GOT3 (cell line): Measurements from ENCODE around the gene KRTAP9-3.
"Not testable (repeated sequence)": the region's sequence is repeated elsewhere in the genome, so short reads cannot be mapped to it uniquely, and the experiment has no call there.

Experiments used
- DNase-seq: peaks from one replicate; lab custom pipeline; 2025; ENCODE audit warnings: mixed read lengths; lab: John Stamatoyannopoulos, UW

KRTAP9-3 gene, protein sequence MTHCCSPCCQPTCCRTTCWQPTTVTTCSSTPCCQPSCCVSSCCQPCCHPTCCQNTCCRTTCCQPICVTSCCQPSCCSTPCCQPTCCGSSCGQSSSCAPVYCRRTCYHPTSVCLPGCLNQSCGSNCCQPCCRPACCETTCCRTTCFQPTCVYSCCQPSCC

DNA sequence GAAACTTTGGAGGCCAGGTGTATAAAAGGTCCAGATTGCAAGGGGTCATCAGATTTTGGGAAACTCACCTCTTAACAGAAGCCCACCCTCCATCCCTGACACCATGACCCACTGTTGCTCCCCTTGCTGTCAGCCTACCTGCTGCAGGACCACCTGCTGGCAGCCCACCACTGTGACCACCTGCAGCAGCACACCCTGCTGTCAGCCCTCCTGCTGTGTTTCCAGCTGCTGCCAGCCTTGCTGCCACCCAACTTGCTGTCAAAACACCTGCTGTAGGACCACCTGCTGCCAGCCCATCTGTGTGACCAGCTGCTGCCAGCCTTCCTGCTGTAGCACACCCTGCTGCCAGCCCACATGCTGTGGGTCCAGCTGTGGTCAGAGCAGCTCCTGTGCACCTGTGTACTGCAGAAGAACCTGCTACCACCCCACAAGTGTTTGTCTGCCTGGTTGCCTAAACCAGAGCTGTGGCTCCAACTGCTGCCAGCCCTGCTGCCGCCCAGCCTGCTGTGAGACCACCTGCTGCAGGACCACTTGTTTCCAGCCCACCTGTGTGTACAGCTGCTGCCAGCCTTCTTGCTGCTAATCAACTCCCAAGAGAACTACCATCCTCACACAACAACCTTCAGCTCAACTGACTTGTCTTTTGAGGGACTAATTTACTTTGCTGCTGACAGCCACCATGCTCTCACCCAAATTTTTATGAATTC, at the start of gene KRTAP9-3:
Gene KRTAP9-3, plus strand, starts transcription at position 51 of the 707 bp plus-strand sequence. Its CDS starts 53 bp downstream, at position 104.
- DNase-seq = not testable (repeated sequence)

- DNase-seq = no peak
These were observed 47.7 kb upstream of the KRTAP9-3 start, which contains the start of gene KRTAP4-1 for GRCh38 chr17:41184480-41184961. KRTAP4-1 (minus strand) TSS chr17:41184911; CDS start chr17:41184854, 57 bp downstream.

DNA sequence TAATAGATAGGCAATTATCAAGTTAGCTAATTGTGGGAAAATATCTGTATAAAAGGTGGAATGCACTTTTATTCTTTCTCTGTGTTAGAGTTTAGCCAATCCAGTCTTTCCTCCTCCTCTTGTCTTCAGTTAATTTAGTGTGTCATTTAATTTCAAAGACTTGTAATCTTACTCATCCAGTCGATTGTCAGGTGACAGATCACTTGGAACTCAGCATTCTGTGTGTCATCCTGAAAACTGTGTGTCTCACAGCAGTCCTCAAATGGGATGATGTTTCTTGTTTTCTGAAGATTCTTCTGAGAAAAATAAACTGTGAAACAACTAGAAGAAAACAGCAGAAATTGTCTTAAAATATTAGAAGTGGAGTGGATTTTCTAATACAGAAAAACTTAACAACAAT, 47.2 kb upstream of the KRTAP9-3 start:
- DNase-seq = no peak

GRCh38 chr17:41186872-41187271, 45.4 kb upstream of the KRTAP9-3 start:
- DNase-seq = no peak

DNA sequence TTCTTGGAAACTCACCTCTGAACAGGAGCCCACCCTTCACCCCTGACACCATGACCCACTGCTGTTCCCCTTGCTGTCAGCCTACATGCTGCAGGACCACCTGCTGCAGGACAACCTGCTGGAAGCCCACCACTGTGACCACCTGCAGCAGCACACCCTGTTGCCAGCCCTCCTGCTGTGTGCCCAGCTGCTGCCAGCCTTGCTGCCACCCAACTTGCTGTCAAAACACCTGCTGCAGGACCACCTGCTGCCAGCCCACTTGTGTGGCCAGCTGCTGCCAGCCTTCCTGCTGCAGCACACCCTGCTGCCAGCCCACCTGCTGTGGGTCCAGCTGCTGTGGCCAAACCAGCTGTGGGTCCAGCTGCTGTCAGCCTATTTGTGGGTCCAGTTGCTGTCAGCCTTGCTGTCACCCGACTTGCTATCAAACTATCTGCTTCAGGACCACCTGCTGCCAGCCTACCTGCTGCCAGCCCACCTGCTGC, 42.4 kb upstream of the KRTAP9-3 start, which contains the start of gene KRTAP9-1:
Gene KRTAP9-1, plus strand, starts transcription at position 51 of the 482 bp plus-strand sequence. Its CDS starts 0 bp downstream, at position 51.
- DNase-seq = not testable (repeated sequence)

DNA sequence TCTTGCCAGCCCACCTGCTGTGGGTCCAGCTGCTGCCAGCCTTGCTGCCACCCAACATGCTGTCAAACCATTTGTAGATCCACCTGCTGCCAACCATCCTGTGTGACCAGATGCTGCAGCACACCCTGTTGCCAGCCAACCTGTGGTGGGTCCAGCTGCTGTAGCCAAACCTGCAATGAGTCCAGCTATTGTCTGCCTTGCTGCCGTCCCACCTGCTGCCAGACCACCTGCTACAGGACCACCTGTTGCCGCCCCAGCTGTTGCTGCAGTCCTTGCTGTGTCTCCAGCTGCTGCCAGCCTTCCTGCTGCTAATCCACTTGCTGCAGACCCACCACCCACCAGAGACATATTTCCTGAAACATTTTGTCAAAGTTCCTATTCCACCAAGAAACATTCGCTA, 41.9 kb upstream of the KRTAP9-3 start:
- DNase-seq = no peak

DNA sequence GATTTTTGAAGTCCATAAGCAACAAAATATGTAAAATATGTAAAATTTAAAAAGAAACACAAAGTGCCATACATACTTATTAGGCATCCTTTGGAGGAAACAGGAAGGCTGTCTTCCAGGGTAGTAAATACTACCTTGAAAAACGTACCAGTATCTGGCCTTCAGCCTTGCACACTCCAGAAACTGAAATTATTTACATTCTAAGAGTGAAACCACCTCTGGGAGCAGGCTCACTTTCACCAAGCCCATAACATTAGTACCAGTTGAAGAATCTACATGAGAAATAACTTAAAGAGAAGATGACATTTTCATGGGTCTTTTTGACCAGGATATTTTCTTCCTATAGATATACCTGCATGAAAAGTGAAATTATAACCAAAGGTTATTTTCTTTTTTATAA, 36.2 kb upstream of the KRTAP9-3 start:
- no peak for DNase-seq

GRCh38 chr17:41199421-41200078, 32.7 kb upstream of the KRTAP9-3 start:
- DNase-seq = no peak

DNA sequence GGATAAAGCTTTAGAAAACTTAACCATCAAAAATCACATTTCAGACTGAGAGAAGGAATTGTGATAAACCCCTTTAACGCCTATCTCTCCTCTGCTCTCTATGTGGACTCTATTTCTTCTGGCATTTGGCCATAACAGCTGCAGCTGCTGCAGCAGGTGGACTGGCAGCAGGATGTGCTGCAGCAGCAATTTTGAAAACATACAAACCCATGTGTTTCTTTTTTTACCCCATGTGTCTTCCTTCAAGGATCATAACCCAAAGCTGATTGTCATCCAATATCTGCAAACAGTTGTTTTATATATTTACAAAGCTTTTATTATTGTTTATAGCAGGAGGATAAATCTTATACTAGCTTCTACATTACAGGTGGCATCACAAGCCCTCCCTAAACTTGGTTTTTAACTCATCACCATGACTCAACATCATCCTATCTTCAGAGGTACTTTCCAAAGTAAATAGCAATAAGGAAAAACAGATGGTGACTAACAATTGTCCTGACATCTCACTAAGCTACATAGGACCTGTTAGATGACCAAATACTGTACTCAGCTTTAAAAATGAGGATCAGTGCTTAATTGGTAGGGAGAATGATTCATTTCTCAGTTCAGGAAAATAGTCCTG, 20.3 kb upstream of the KRTAP9-3 start:
- DNase-seq = no peak

GRCh38 chr17:41212524-41213169, 19.6 kb upstream of the KRTAP9-3 start:
- DNase-seq = no peak

- no peak for DNase-seq
These were observed 16.6 kb upstream of the KRTAP9-3 start for GRCh38 chr17:41215681-41216080.

- no peak for DNase-seq
These were observed 8.4 kb upstream of the KRTAP9-3 start for GRCh38 chr17:41223821-41224220.

DNA sequence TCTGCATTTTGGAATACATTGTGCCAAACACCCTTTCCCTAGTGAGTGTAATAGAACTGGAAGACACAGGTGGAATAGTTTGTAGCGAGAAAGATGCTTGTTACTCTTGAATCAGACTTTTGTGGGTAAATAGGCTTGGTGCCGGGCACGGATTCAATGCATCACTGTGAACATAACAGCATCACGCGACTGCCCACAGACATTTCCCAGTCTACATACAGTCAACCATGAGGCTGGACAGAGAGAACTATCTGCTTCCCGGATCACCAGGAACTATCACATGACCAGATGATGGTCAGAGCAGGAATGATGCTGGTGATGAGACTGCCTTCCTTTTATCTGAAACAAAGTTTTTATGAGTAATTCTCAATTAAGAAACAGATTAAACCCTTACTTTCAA, 6.2 kb upstream of the KRTAP9-3 start:
- DNase-seq = no peak

DNA sequence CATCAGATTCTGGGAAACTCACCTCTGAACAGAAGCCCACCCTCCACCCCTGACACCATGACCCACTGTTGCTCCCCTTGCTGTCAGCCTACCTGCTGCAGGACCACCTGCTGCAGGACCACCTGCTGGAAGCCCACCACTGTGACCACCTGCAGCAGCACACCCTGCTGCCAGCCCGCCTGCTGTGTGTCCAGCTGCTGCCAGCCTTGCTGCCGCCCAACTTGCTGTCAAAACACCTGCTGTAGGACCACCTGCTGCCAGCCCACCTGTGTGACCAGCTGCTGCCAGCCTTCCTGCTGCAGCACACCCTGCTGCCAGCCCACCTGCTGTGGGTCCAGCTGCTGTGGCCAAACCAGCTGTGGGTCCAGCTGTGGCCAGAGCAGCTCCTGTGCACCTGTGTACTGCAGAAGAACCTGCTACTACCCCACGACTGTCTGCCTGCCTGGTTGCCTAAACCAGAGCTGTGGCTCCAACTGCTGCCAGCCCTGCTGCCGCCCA, 5.6 kb upstream of the KRTAP9-3 start, which contains the start of gene KRTAP9-2:
Gene KRTAP9-2, plus strand, starts transcription at position 51 of the 498 bp plus-strand sequence. Its CDS starts 7 bp downstream, at position 58.
- DNase-seq = not testable (repeated sequence)

- no peak for DNase-seq
These were observed 2.2 kb upstream of the KRTAP9-3 start for GRCh38 chr17:41230094-41230493.

DNA sequence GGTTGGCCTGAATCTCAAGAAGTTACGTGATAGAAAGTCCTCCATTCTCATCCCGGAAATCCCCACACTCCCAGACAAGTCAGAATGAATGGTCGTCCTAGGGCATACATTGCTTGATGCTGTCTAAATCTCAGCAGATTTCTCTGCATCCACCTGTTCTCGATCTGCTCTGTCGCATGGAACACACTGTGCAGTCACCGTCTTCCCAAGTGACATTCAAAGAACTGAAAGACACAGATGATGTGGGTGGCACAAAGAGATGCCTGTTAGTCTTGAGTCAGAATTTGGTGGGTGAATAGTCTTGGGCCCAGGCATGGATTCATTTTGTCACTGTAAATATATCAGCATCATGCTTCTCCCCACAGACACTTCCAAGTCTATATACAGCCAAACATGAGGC, 518 bp upstream of the KRTAP9-3 start:
- DNase-seq = no peak

DNA sequence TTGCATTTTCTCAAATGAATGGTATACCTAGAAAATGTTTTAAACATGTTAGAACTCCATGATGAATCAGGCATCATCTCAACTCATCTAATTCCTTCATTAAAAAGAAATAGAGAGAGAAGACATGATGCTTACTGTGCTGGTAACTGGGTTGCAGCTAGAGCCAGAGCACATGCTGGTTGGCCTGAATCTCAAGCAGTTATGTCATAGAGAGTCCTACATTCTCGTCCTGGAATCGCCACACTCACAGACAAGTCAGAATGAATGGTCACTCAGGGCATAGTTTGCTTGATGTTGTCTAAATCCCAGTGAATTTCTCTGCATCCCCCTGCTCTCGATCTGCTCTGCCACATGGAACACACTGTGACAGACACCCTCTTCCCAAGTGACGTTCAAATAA, 4.9 kb downstream of the KRTAP9-3 start:
- not testable (repeated sequence) for DNase-seq

DNA sequence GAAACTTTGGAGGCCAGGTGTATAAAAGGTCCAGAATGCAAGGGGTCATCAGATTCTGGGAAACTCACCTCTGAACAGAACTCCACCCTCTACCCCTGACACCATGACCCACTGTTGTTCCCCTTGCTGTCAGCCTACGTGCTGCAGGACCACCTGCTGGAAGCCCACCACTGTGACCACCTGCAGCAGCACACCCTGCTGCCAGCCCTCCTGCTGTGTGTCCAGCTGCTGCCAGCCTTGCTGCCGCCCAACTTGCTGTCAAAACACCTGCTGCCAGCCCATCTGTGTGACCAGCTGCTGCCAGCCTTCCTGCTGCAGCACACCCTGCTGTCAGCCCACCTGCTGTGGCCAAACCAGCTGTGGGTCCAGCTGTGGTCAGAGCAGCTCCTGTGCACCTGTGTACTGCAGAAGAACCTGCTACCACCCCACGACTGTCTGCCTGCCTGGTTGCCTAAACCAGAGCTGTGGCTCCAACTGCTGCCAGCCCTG, 5.7 kb downstream of the KRTAP9-3 start, which contains the start of gene KRTAP9-8:
Gene KRTAP9-8, plus strand, starts transcription at position 51 of the 489 bp plus-strand sequence. Its CDS starts 53 bp downstream, at position 104.
- DNase-seq = not testable (repeated sequence)

GRCh38 chr17:41246995-41247787, 14.9 kb downstream of the KRTAP9-3 start:
- DNase-seq = not testable (repeated sequence)

GRCh38 chr17:41249637-41250240, 17.5 kb downstream of the KRTAP9-3 start, which contains the start of gene KRTAP9-4:
KRTAP9-4 (plus strand) TSS chr17:41249687; CDS start chr17:41249721, 34 bp downstream.
- DNase-seq = not testable (repeated sequence)
